DMS114 treated with DMSO at 0.1 percent for 48 hours (cell line): ENCODE measurements around the gene GAMT.

Experiments
- DNase-seq: peaks from one replicate; lab custom pipeline; 2025; ENCODE audit not compliant: unreplicated experiment; lab: John Stamatoyannopoulos, UW

GAMT gene

DNA sequence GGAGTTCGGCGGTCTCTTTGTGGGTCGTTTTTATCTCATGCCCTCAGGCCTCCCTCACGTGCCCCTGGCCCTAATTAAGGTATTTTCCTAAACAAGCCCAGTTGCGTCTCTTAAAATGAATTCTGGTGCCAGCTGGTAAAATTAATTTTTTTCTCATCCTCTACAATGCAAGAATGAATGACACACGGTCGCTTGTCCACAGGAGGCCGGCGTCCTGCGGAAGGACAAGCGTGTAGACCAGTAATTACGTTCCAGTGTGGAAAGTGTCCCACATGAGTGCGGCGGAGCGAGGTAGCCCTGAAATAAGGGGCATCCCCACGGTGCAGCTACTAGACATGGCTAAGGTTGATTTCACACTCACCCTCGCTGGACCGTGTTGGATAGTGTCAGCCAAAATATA, 52.1 kb downstream of the GAMT start:
- DNase-seq: no peak
